ENCODE results near the gene ARL6IP5. TPM values are rescaled to one million over a fixed set of nuclear protein-coding genes. Genes with fewer than 3 reads are reported as not detected.

Gene ARL6IP5
- polyA plus RNA-seq, 6 donors from 2014 or later = 278 to 469 (median 324) TPM

Other genes with a start within 250 kb of the ARL6IP5 start
- gene TAFA4, start 152.4 kb upstream of the ARL6IP5 start, polyA plus RNA-seq (ENCODE audit: low read depth in 6 of 6) = not detected
- gene EOGT, start 71.3 kb upstream of the ARL6IP5 start, polyA plus RNA-seq (ENCODE audit: low read depth in 6 of 6) = 1 to 10 TPM in 5 of 6 donors, not detected in 1; 2.0 to 3.2 (median 2.3) TPM
- gene TMF1, start 32.6 kb upstream of the ARL6IP5 start, polyA plus RNA-seq (ENCODE audit: low read depth in 6 of 6) = 10 to 100 TPM; 26.1 to 65.0 (median 54.4) TPM
- 100 to 1,000 TPM in 1 of 6 donors, 10 to 100 TPM in 5; 57.8 to 123 (median 61.1) TPM for gene UBA3, start 4.6 kb upstream of the ARL6IP5 start, polyA plus RNA-seq (ENCODE audit: low read depth in 6 of 6)
- gene LMOD3, start 37.7 kb downstream of the ARL6IP5 start, polyA plus RNA-seq (ENCODE audit: low read depth in 6 of 6) = under 1 TPM in 3 of 6 donors, not detected in 3; 0.05 to 0.19 (median 0.09) TPM

All from naive B cell (primary cell).